Hematopoietic multipotent progenitor cell treated with erythropoietin and hydrocortisone succinate and interleukin-3 and kit ligand, for 6 days (in vitro differentiated cells): ENCODE measurements around the gene MRPS34.
"Not testable (repeated sequence)": the region's sequence is repeated elsewhere in the genome, so short reads cannot be mapped to it uniquely, and the experiment has no call there.

Source experiments
- DNase-seq: peaks from one replicate; pipeline ENCODE4 v3.0.0-alpha.2; 2015

MRPS34 gene

GRCh38 chr16:1746693-1747195, 26.2 kb downstream of the MRPS34 start:
- DNase-seq, result no peak

DNA sequence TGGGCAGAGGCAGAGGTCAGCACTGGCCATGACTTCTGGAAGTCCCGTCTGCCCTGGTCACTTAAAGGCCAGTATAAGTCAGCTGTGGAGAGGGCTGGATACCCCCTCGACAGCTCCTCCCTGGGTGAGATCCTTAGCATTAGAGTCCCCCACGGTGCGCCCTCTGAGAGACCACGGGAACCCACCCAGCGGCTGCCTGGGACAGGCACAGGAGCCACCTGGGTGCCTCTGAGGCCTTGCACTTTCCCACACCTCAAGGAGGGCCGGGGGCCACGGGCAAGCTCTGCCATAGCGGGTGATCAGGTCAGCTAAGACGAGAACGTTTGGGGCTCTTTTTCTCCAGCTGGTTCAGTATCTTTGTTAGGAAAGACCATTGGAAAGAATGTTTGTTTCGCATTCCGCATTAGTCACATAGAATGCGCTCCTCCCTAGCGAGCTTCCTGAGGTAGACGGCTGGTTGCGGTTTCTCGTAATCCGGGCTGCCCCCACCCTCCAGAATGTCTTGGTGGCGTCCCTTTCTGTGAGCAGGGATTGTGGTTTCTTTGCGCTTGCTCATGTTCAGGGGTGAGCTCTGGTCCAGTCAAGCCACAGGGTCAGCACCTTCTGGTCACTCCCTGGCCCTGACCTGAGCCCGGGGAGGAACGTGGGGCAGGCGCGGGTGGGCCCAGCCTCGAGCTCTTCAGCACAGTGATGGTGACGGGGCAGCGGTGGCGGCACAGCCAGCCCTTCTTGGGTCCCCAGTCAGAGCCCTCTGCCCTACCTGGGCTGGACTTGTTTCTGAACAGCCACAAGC, 26.8 kb downstream of the MRPS34 start:
- DNase-seq, result no peak

DNA sequence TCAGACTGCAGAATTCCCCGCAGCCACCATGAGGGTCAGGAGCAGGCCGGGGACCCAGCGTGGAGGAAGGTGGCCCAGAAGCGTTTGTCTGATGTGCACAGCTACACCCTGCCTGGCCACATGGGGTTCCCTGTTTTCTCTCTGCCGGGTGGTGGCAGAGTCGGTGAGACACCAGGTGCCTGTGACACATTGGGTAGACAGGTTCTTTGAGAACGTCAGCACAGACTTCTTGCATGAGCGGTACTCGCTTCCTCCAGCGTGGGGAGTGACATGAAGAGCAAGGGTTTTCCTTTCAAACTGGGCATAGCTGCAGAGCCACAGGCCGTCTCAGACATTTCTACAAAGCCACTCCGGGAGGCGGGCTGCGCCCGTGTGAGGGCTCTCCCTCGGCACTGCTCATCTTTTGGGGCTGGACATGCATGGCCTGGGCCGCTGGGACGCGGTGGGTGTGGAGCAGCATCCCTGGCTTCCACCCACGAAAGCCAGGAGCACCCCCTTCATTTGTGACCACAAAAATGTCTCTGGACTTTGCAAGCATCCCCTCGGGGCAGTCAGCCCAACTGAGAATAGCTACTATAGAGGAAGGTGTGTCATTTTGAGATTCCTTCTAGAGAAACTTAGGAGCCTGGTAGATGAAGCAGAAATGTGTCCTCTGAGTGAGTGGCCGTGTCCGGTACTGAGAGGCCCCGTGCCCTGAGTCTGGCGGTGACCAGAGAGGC, 27.6 kb downstream of the MRPS34 start:
- DNase-seq, result no peak

- DNase-seq, result no peak
Observed at GRCh38 chr16:1744338-1744840, 28.5 kb downstream of the MRPS34 start.

DNA sequence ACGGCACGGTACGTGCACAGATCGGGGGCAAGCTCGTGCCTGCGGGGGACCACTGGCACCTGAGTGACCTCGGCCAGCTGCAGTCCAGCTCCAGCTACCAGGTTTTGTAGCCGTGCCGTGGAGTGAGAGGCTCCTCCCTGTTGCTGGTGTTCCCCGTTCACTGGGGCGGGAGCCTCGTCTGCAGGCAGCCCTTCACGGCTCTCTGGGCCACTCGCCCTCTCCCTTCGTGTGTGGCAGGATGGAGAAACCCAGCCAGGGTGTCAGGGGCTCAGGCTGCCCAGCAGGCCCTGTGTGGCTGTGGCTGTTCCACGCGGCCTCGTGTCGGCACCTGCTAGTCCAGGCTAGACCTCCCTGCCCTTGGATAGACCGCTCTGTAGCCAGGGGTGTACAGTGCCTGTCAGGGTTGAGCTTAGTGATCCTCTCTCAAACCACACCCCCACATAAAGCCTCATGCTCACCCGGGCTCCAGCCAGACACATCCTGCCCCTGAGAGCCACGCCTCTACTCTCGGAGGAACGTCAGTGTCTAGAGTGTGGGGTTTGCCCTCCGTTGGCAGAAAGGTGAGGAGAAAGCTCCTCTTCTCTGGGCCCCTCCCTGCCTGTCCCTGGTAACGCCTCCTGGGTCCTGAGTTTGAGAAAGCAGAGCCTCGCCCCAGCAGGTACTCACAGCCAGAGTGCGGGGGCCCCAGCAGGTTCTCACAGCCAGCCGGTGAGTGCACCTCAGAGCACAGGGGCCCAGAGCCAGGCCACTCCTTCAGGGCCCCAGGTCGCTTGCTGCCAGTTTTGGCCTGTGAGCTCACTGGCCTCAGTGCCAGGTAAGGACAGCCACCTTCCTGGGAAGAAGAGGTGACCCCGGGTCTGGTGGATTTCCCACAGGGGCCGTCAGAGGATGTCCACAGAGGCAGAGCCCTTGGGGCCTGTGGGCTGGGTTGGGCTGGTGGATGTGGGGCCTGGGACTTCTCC, 29.3 kb downstream of the MRPS34 start:
- no peak for DNase-seq

- DNase-seq, result no peak
Observed at GRCh38 chr16:1741553-1742165, 31.3 kb downstream of the MRPS34 start.

GRCh38 chr16:1740781-1741490, 32.0 kb downstream of the MRPS34 start:
- no peak for DNase-seq

DNA sequence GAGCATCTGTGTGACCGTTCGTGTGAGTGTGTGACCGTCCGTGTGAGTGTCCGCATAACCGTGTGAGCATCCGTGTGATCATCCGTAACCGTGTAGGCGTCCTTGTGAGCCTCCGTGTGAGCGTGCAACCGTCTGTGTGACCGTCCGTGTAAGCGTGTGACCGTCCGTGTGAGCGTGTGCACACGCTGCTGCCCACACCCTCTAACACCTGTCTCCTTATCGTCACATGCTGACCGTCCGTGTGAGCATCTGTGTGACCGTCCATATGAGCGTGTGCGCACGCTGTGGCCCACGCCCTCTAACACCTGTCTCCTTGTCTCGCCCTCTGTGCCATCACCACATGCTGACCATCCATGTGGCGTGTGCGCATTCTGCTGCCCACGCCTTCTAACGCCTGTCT, 32.7 kb downstream of the MRPS34 start:
- DNase-seq, result no peak

GRCh38 chr16:1734816-1735215, 38.1 kb downstream of the MRPS34 start:
- no peak for DNase-seq

DNA sequence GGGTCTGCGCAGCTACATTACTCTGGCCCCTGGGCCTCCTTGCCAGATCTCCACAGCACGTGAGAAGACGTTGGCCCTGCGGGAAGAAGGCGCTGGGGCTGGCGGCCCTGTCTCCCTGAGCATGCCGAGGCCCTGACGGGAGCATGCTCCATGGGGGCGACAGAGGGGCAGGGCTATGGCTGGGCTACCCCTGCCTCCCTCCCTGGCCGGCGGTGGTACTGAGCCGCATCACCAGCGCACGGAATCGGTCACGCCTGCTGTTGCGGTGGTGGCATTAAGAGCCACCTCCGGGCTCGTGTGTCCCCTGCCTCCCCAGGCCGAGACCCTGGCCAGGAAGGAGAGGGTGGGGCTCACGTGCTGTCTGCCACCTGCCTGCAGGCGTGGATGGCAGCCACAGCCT, 38.8 kb downstream of the MRPS34 start:
- no peak for DNase-seq

DNA sequence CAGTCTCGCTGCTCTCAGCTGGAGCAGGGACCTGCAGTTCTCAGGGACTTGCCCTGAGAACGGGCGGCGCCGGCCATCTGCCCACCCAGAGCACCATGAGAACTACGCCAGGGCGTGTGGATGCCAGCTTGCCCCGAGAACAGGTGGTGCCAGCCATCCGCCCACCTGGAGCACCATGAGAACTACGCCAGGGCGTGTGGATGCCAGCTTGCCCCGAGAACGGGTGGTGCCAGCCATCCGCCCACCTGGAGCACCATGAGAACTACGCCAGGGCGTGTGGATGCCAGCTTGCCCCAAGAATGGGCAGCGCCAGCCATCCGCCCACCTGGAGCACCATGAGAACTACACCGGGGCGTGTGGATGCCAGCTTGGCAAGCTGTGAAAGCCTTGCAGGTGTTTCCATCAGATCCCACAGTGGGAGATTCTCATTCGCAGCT, 40.4 kb downstream of the MRPS34 start:
- not testable (repeated sequence) for DNase-seq

- no peak for DNase-seq
Observed at GRCh38 chr16:1732071-1732470, 40.9 kb downstream of the MRPS34 start.

- DNase-seq, result no peak
Observed at GRCh38 chr16:1731603-1732002, 41.3 kb downstream of the MRPS34 start.

- no peak for DNase-seq
Observed at GRCh38 chr16:1731073-1731472, 41.9 kb downstream of the MRPS34 start.

- no peak for DNase-seq
Observed at GRCh38 chr16:1729445-1729844, 43.5 kb downstream of the MRPS34 start.

DNA sequence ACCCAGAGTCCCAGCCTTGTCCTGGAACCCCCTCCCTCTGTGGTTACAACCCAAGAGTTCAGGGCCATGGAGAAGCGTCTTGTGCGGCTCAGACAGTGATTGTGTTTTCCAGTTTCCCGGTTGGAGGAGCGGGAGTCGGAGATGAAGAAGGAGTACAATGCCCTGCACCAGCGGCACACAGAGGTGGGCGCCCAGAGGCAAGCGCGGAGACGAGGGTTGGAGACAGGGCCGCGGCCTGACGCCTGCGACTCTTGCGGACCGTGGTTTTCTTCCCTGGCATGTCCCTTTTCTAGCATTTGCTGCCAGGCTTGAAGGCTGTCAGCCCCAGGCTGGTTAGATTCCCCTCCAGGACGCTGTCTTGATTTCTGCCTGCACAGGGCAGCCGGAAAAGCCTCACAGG, 43.9 kb downstream of the MRPS34 start:
- DNase-seq, result no peak

DNA sequence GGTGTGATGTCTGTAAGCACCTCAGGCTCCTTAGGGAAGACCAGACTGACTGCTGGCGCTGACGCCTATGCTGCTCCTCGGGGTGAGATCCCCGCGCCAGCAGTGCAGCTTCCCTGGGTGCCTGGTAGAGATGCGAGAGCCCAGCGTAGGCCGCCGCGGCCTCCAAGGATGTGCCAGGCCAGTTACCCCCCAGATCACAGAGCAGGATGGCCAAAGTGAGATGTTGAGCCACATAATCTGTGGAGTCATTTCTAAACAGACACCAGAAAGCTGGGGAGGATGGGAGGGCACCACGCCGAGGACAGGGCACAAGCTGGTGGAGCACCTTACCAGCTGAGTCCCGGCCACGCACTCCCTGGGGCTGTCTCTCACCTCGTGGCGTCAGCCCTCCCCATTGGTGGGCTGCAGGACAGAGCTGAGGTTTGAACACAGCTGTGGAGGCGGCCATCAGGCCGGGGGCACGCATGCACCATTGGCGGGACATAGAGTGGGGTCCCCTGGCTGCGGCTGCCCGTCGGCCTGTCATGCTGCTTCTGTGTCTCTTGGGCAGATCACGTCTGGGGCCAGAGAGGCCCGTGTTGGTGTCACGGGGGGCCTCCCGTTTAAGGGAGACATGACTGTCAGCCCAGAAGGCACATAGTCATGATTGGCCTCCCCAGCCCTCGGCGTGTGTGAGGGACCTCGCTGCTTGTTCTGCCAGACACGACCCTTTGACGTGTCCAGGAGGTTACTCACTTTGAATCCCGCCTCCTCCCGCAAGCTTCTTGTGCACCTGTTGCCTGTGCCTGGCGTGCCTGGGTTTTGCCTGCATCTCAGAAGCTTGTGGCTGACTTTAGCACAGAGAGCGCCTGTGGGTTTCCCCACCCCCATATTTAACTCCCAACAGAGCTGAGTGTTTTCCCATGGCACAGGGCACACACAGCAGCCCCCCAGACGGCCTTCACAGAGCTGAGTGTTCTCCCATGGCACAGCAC, 45.0 kb downstream of the MRPS34 start:
- no peak for DNase-seq

- no peak for DNase-seq
Observed at GRCh38 chr16:1726661-1727502, 46.1 kb downstream of the MRPS34 start.

GRCh38 chr16:1724491-1724890, 48.4 kb downstream of the MRPS34 start:
- no peak for DNase-seq
